Nephron progenitor cell (in vitro differentiated cells): Measurements from ENCODE around the gene NAV1.

Experiments
- DNase-seq: peaks from one replicate; pipeline ENCODE4 v3.0.0; 2021
- H3K27ac Mint-ChIP-seq: 2 replicates; pipeline ENCODE4 v1.8.0; 2021; ENCODE audit warnings: mild to moderate bottlenecking, moderate library complexity, mixed read lengths
- H3K27me3 Mint-ChIP-seq: 2 replicates; pipeline ENCODE4 v1.8.0; 2021; ENCODE audit warnings: mild to moderate bottlenecking, low read depth, mixed read lengths; ENCODE audit not compliant: poor library complexity
- H3K36me3 Mint-ChIP-seq: 2 replicates; pipeline ENCODE4 v1.8.0; 2021; ENCODE audit warnings: low read depth, mixed read lengths
- H3K4me1 Mint-ChIP-seq: 2 replicates; pipeline ENCODE4 v1.8.0; 2021; ENCODE audit warnings: mixed read lengths
- H3K4me3 Mint-ChIP-seq: 2 replicates; pipeline ENCODE4 v1.8.0; 2021; ENCODE audit warnings: mild to moderate bottlenecking, moderate library complexity, mixed read lengths
- H3K9me3 Mint-ChIP-seq: 2 replicates; pipeline ENCODE4 v1.8.0; 2021; ENCODE audit warnings: mild to moderate bottlenecking, moderate library complexity, mixed read lengths
- CTCF ChIP-seq: fragments of 200-600 bp; sonication (generic); IDR thresholded peaks from 2 replicates; pipeline ENCODE4 v1.5.0; 2021; ENCODE audit warnings: antibody characterized with exemption

The NAV1 gene

GRCh38 chr1:201537891-201538611, 876 bp upstream of the NAV1 start:
- H3K27ac Mint-ChIP-seq = no peak overlapping the region
- H3K9me3 Mint-ChIP-seq = no peaks in the 10 kb centered on the region
- peaks cover 48% of the 10 kb centered on the region for H3K4me1 Mint-ChIP-seq

GRCh38 chr1:201539561-201540431, 869 bp downstream of the NAV1 start:
- H3K4me1 Mint-ChIP-seq = peaks cover 45% of the 10 kb centered on the region
- TF ChIP-seq CTCF = no peak
- H3K4me3 Mint-ChIP-seq = peak overlapping the region; percentile 83
- H3K36me3 Mint-ChIP-seq = no peaks in the 10 kb centered on the region
- DNase-seq = peak; percentile 45
- no peak overlapping the region for H3K27ac Mint-ChIP-seq
- peaks cover 91% of the 10 kb centered on the region for H3K27me3 Mint-ChIP-seq
- no peaks in the 10 kb centered on the region for H3K9me3 Mint-ChIP-seq

More at GRCh38 chr1:201537891-201538611, 876 bp upstream of the NAV1 start:
- Mint-ChIP-seq H3K4me3 (peak overlapping the region; percentile 82), H3K36me3 (no peaks in the 10 kb centered on the region), H3K27me3 (peaks cover 90% of the 10 kb centered on the region)
- TF ChIP-seq CTCF = no peak
- DNase-seq = no peak

- no peak for DNase-seq
- Mint-ChIP-seq H3K27me3 (peaks cover 89% of the 10 kb centered on the region), H3K36me3 (no peaks in the 10 kb centered on the region), H3K9me3 (no peaks in the 10 kb centered on the region), H3K27ac (no peak overlapping the region), H3K4me1 (peaks cover 36% of the 10 kb centered on the region), H3K4me3 (peak overlapping the region; percentile 83)
- TF ChIP-seq CTCF = no peak
Measured at GRCh38 chr1:201540846-201541735, 2.2 kb downstream of the NAV1 start.

- peaks cover 32% of the 10 kb centered on the region for H3K4me1 Mint-ChIP-seq
- no peak for DNase-seq
- no peaks in the 10 kb centered on the region for H3K9me3 Mint-ChIP-seq
- peaks cover 81% of the 10 kb centered on the region for H3K27me3 Mint-ChIP-seq
- no peak overlapping the region for H3K4me3 Mint-ChIP-seq
- TF ChIP-seq CTCF = no peak
- no peaks in the 10 kb centered on the region for H3K36me3 Mint-ChIP-seq
- H3K27ac Mint-ChIP-seq = no peak overlapping the region
Measured at GRCh38 chr1:201542309-201543035, 3.5 kb downstream of the NAV1 start.

- TF ChIP-seq CTCF = no peak
- H3K27ac Mint-ChIP-seq = no peak overlapping the region
- H3K9me3 Mint-ChIP-seq = no peaks in the 10 kb centered on the region
- no peak overlapping the region for H3K4me3 Mint-ChIP-seq
- peaks cover 81% of the 10 kb centered on the region for H3K27me3 Mint-ChIP-seq
- H3K36me3 Mint-ChIP-seq = no peaks in the 10 kb centered on the region
- H3K4me1 Mint-ChIP-seq = peaks cover 24% of the 10 kb centered on the region
- DNase-seq = no peak
Measured at GRCh38 chr1:201543871-201544642, 5.1 kb downstream of the NAV1 start.
